ENCODE measurements around the gene CMTM3. TPM values are rescaled to one million over a fixed set of nuclear protein-coding genes. Genes with fewer than 3 reads are reported as not detected.

The CMTM3 gene
- total RNA-seq, 2 experiments from 2014 or later = 46.3 to 49.3 TPM

DNA sequence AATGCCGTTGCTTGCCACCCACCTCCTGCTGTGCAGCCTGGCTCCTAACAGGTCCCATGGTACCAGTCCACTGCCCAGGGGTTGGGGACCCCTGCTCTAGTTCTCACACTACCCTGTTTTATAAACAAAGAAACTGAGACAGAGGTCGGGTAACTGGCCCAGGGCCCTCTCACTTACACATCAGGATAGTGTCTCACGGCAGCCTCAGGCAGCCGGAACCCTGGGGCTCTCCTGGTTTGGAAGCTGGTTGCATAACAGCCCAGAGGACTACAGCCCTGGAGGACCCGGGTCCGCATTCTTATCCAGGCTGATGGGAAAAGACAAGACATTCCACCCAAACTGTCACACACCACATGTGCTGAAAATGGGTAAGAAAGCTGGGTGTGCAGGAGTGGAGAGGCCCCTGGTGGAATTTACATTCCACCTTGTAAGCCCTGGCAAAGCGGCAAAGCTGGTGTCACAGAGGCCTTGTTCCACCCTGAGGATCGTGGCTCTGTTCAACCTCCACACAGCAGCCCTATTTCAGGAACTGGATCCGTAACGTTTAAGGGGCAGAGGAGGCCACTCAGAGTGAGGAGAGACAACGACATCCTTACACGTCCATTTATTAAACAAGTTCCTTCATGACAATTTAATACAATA is 9.8 kb downstream of the CMTM3 start:
- Mint-ChIP-seq H3K4me1 (ENCODE audit: low read depth) (no peaks in the 10 kb centered on the region), H3K27ac (no peak overlapping the region), H3K4me3 (no peak overlapping the region), H3K36me3 (ENCODE audit: low read depth) (peaks cover 43% of the 10 kb centered on the region), H3K9me3 (no peaks in the 10 kb centered on the region), H3K27me3 (no peaks in the 10 kb centered on the region)
- Histone ChIP-seq H3K4me3 (ENCODE audit: low read length) (no peak overlapping the region), H3K27me3 (ENCODE audit: control insufficient read depth in 1 of 2, insufficient read depth in 2 of 2, low read length in 2 of 2) (no peaks in the 10 kb centered on the region), H3K9me3 (ENCODE audit: control insufficient read depth in 1 of 2, insufficient read depth in 1 of 2, low read length in 2 of 2) (no peaks in the 10 kb centered on the region), H3K27ac (ENCODE audit: low read depth in 1 of 2, low read length in 2 of 2) (no peak overlapping the region), H3K36me3 (ENCODE audit: insufficient read depth, low read length) (peaks cover 43% of the 10 kb centered on the region), H3K4me1 (ENCODE audit: insufficient read depth, low read length) (no peaks in the 10 kb centered on the region)
- intact Hi-C loops (cut with DNase I, micrococcal nuclease) = no loop called here
- TF ChIP-seq, protein P1, sequence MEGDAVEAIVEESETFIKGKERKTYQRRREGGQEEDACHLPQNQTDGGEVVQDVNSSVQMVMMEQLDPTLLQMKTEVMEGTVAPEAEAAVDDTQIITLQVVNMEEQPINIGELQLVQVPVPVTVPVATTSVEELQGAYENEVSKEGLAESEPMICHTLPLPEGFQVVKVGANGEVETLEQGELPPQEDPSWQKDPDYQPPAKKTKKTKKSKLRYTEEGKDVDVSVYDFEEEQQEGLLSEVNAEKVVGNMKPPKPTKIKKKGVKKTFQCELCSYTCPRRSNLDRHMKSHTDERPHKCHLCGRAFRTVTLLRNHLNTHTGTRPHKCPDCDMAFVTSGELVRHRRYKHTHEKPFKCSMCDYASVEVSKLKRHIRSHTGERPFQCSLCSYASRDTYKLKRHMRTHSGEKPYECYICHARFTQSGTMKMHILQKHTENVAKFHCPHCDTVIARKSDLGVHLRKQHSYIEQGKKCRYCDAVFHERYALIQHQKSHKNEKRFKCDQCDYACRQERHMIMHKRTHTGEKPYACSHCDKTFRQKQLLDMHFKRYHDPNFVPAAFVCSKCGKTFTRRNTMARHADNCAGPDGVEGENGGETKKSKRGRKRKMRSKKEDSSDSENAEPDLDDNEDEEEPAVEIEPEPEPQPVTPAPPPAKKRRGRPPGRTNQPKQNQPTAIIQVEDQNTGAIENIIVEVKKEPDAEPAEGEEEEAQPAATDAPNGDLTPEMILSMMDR (IDR thresholded peaks at IDR 0.05) = no peak
- ATAC-seq (ENCODE audit: poor library complexity) (no peak), DNase-seq (no peak)
- CTCF ChIA-PET = no interaction called here
- POLR2A ChIA-PET = no interaction called here

DNA sequence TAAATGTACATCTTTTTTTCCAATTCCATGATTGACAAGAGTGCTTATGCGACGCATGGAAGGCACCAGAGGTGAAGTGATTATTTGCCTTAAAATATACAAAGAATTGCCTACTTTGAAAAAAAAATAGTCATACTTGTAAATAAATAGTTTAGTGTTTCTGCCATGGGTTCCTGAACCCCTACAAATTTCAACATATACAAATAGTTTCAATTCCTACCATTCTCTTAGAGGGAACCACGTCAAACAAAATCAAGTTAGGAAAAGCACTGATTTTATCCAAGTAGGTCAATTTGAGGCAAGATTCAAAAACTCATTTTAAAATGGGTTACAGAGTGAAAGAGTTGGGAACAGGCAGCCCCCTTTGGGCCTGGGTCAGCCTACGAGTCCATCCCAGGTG is 11.7 kb downstream of the CMTM3 start:
- H3K27me3 ChIP-seq (ENCODE audit: control insufficient read depth in 1 of 2, insufficient read depth in 2 of 2, low read length in 2 of 2) = no peaks in the 10 kb centered on the region
- ChIA-PET CTCF (no interaction called here), POLR2A (interaction anchor here (0.8 kb wide), 1 partner anchor 214 kb away, joined by 3 read pairs; no protein-coding TSS in a partner anchor)
- H3K36me3 ChIP-seq (ENCODE audit: insufficient read depth, low read length) = peaks cover 25% of the 10 kb centered on the region
- Mint-ChIP-seq H3K27ac (no peak overlapping the region), H3K36me3 (ENCODE audit: low read depth) (peaks cover 27% of the 10 kb centered on the region), H3K27me3 (no peaks in the 10 kb centered on the region), H3K4me1 (ENCODE audit: low read depth) (no peaks in the 10 kb centered on the region), H3K4me3 (no peak overlapping the region), H3K9me3 (no peaks in the 10 kb centered on the region)
- H3K4me3 ChIP-seq (ENCODE audit: low read length) = no peak overlapping the region
- no peak for ATAC-seq (ENCODE audit: poor library complexity)
- TF ChIP-seq, protein P1 (IDR thresholded peaks at IDR 0.05) = no peak
- intact Hi-C loops (cut with DNase I, micrococcal nuclease) = no loop called here
- no peaks in the 10 kb centered on the region for H3K9me3 ChIP-seq (ENCODE audit: control insufficient read depth in 1 of 2, insufficient read depth in 1 of 2, low read length in 2 of 2)
- DNase-seq = no peak
- no peaks in the 10 kb centered on the region for H3K4me1 ChIP-seq (ENCODE audit: insufficient read depth, low read length)
- no peak overlapping the region for H3K27ac ChIP-seq (ENCODE audit: low read depth in 1 of 2, low read length in 2 of 2)

DNA sequence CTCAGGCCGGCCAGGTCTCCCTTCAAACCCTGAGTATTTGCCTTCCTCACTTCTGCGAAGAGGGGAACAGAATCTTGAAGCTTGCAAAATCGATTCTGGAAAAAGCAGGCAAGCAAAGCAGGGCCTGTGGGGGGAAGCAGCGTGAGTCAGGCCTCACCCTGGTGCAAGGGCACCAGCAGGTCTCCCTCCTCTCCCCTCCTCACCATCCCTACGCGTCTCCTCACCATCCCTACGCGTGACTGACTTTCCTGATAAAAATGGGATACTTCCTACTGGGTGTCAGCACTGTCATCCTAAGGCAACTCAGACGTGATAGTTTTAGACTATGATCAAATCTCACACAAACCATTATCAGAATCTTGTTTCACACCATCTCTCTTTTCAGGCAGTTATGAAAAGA is 12.1 kb downstream of the CMTM3 start:
- peaks cover 23% of the 10 kb centered on the region for H3K36me3 Mint-ChIP-seq (ENCODE audit: low read depth)
- Histone ChIP-seq H3K36me3 (ENCODE audit: insufficient read depth, low read length) (peaks cover 21% of the 10 kb centered on the region), H3K4me1 (ENCODE audit: insufficient read depth, low read length) (no peaks in the 10 kb centered on the region), H3K27me3 (ENCODE audit: control insufficient read depth in 1 of 2, insufficient read depth in 2 of 2, low read length in 2 of 2) (no peaks in the 10 kb centered on the region), H3K9me3 (ENCODE audit: control insufficient read depth in 1 of 2, insufficient read depth in 1 of 2, low read length in 2 of 2) (no peaks in the 10 kb centered on the region), H3K27ac (ENCODE audit: low read depth in 1 of 2, low read length in 2 of 2) (no peak overlapping the region), H3K4me3 (ENCODE audit: low read length) (no peak overlapping the region)
- no peaks in the 10 kb centered on the region for H3K27me3 Mint-ChIP-seq
- POLR2A ChIA-PET = interaction anchor here (0.8 kb wide), 1 partner anchor 214 kb away, joined by 3 read pairs; no protein-coding TSS in a partner anchor
- intact Hi-C loops (cut with DNase I, micrococcal nuclease) = no loop called here
- H3K27ac Mint-ChIP-seq = no peak overlapping the region
- CTCF ChIA-PET = no interaction called here
- no peak for ATAC-seq (ENCODE audit: poor library complexity)
- no peak for DNase-seq
- H3K9me3 Mint-ChIP-seq = no peaks in the 10 kb centered on the region
- no peaks in the 10 kb centered on the region for H3K4me1 Mint-ChIP-seq (ENCODE audit: low read depth)
- TF ChIP-seq, protein P1 (IDR thresholded peaks at IDR 0.05) = no peak
- H3K4me3 Mint-ChIP-seq = no peak overlapping the region
